Glomerular visceral epithelial cell (primary cell): ENCODE measurements around the gene SDHAF3.
A peak's percentile ranks its signal among the peaks of the same experiment; 100 is the strongest.
"Not testable (repeated sequence)": the region's sequence is repeated elsewhere in the genome, so short reads cannot be mapped to it uniquely, and the experiment has no call there.

Experiments used
- DNase-seq: peaks from one replicate; pipeline ENCODE4 v3.0.0-alpha.2; 2016; ENCODE audit errors: extremely low spot score

Gene SDHAF3

GRCh38 chr7:97117372-97118188, at the start of gene SDHAF3:
Gene SDHAF3, plus strand, starts transcription at chr7:97117698. Its CDS starts 26 bp downstream, at chr7:97117724.
- peak; percentile 97 for DNase-seq

GRCh38 chr7:97072025-97072424, 45.5 kb upstream of the SDHAF3 start:
- DNase-seq: not testable (repeated sequence)

GRCh38 chr7:97075928-97076327, 41.6 kb upstream of the SDHAF3 start:
- DNase-seq: no peak

DNA sequence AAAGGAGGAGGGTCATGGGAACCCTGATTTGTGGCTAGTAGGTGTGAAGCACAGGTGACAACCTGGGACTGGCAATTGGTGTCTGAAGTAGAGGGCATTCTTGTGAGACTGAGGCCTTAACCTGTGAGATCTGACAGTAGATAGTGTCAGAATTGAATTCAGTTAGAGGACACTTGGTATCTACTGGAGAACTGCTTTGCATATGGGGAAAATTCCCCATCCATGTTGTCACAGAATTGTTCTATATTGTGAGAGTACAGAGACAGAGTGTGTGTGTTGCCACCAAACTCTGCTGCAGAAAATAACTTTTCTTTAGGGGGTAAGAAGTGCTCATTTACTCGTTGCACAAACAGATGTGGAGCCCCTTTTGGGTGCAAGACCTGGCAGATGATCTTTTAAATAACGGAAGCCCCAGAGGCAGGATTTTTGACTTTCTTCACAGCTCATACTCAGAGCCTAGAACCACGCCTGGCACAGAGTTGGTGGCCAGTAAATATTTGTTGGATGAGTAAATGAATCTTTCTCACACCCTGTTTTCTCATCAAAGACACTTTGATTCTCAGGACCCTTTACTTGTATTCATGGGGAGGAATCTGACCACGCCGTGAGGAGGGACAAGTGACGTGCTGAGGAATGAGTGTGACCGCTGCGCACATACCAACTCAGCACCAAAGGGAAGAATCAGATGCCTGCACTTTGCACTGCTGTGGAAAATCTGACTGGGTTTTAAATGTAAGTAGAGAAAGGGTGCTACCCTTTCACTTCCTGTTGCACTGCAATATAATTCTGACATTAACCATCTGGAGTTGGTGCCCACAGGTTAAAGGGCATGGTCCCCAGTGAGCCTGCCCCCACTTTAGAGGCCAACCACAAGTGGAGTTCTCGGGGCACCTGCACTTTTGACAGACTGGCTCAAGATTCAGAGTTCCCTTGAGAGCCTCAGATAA, 39.2 kb upstream of the SDHAF3 start:
- DNase-seq: no peak

GRCh38 chr7:97079300-97079699, 38.2 kb upstream of the SDHAF3 start:
- DNase-seq: no peak

- no peak for DNase-seq
These were observed 35.8 kb upstream of the SDHAF3 start for GRCh38 chr7:97081521-97082300.

- no peak for DNase-seq
These were observed 29.1 kb upstream of the SDHAF3 start for GRCh38 chr7:97088364-97088763.

- DNase-seq: no peak
These were observed 27.7 kb upstream of the SDHAF3 start for GRCh38 chr7:97089771-97090170.

GRCh38 chr7:97090761-97091353, 26.6 kb upstream of the SDHAF3 start:
- DNase-seq: no peak

DNA sequence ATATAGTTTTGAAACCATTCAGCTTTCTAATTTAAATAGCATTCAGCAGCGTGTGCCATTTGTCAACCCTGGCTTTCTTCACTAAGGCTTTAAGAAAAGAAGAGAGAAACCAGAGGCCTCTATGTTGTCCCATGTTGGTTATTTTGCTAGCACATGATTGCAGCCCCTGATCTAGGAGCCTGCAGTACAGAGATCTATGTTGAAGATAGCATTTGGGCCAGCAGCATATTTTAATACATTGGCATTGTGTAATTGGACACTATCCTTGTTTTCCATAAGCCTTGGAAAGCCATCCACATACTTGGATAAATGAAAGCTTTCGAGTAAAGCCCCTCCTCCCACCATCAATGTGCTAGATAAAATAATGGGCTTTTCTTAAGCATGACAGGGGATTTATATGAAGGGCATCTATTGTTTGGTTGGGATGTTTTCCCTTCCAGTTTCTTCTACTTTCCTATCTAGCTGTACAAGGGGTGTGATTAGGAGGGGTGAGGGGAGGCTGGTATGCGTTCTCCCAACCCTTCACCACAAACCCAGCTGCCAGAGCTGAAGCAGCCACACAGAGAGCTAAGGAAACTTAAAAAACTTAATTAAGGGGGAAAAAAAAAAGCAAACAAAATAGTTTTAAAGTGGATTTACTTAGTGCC, 23.1 kb upstream of the SDHAF3 start:
- DNase-seq: no peak

GRCh38 chr7:97096037-97096436, 21.5 kb upstream of the SDHAF3 start:
- DNase-seq: no peak

- DNase-seq: no peak
These were observed 20.8 kb upstream of the SDHAF3 start for GRCh38 chr7:97096661-97097060.

GRCh38 chr7:97104719-97105238, 12.7 kb upstream of the SDHAF3 start:
- peak; percentile 70 for DNase-seq

GRCh38 chr7:97107192-97107800, 10.2 kb upstream of the SDHAF3 start:
- no peak for DNase-seq

DNA sequence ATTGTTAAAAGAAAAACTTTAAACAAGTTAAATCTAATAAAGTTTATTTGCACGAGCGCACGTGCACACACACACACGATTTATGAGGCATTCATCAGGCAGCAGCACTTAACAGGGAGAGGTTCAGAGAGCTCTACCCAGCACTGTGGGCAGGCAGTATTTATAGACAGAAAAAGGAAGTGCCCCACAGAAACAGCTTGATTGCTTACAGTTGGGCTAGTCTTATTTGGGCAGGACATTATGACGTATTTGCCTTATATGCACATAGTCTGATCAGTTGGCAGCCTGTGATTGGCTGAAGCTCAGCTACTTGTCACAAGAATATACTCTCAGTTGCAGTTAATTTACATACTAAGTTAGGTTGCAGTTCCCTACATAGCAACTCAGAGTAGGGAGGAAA, 1.2 kb upstream of the SDHAF3 start:
- no peak for DNase-seq

DNA sequence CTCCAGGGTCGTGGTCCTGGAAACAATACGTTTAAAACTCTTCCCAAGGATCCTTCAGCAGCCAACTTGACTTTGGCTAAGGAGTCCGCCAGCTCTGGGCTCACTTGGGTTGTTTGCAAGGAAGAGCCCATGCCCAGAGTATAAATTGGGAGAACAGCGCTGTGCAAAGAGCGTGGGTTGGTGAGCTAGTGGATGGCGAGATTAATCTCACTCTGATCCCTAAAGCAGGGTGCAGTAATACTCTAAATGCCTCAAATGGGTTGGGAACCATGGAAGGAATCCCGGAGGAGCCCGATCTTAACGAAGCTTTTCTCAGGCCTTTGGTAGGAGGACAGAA, 495 bp upstream of the SDHAF3 start:
- no peak for DNase-seq

DNA sequence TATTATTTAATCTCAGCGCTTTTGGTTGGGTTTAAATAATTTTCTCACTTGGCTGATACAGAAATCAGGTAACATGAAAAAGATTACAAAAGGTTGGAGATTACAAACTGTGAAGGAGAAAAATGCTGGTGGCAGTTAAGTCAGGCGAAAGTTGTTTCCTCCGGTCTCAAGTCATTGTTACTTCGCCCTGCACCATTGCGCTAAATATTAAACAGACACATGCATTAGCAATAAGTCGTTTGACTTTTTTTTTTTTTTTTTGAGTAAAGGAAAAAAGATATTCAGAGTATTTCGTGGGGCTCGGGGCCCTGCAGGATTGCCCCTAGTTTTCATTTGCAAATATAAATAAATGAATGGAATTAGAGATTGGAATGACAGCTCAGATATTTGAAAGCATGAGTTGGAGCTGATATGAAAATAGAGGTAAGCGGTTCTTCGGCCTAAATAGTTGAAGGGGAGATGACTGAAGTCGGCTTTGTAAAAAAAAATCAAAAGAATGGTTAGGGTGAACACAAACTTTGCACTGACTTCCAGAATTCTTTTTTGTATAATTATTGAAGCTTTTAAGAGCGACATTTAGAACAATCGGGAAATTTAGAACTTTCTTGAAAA, 914 bp downstream of the SDHAF3 start:
- no peak for DNase-seq

- DNase-seq: no peak
These were observed 2.2 kb downstream of the SDHAF3 start for GRCh38 chr7:97119747-97120146.

DNA sequence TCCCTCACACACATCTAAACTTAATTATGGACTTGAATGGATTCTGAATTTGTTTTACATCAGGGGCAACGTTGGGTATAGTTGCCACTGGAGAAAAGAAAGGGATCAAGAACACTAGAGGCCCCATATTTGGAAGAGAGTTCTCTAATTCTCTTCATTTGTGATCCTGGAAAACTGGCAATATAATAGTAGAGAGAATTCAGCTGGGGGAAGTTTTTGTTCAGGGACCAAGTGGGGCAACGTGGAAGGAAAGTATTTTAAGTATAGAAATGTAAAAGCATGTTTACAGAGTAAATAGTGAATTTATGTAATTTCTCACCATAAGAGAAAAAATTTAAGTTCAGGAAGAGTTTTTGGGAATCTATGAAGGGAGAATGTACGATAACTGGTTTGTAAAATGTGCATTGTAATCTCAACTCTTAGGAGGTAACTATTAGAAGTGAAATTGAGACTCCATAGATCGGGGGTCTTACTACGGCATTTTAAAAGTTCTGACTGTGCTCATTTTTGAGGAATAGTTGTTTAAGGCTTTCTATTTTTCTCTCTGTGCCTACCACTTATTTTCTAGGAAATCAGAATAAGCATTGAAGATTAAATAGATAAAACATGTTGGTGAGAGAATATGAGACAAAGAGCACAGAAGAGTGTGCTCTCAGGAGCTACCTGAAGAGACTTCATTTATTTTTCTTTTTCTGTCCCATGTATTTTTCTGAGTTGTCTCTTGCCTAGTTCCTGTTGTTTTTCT, 3.4 kb downstream of the SDHAF3 start:
- no peak for DNase-seq
